Keratinocyte (primary cell): ENCODE data around the gene UQCRHL.

Source experiments
- EZH2 ChIP-seq: IDR thresholded peaks from one replicate; pipeline ENCODE4 v1.6.1; 2012; ENCODE audit warnings: inconsistent platforms, mild to moderate bottlenecking, low read length, moderate library complexity
- TF ChIP-seq, protein P1 (sequence below), 3 experiments: IDR thresholded peaks in 1 of 3; conservative IDR thresholded peaks in 1 of 3; optimal IDR thresholded peaks in 1 of 3; 2 replicates in 2 of 3; 3 replicates in 1 of 3; pipeline versions ENCODE3 to v1.5.1; 2011; ENCODE audit warnings: low read length in 3 of 3, mild to moderate bottlenecking in 3 of 3, moderate library complexity in 2 of 3, control low read depth in 1 of 3, inconsistent platforms in 1 of 3; ENCODE audit not compliant: insufficient read depth in 2 of 3; ENCODE audit errors: extremely low read depth in 1 of 3

- TF ChIP-seq, protein P1, sequence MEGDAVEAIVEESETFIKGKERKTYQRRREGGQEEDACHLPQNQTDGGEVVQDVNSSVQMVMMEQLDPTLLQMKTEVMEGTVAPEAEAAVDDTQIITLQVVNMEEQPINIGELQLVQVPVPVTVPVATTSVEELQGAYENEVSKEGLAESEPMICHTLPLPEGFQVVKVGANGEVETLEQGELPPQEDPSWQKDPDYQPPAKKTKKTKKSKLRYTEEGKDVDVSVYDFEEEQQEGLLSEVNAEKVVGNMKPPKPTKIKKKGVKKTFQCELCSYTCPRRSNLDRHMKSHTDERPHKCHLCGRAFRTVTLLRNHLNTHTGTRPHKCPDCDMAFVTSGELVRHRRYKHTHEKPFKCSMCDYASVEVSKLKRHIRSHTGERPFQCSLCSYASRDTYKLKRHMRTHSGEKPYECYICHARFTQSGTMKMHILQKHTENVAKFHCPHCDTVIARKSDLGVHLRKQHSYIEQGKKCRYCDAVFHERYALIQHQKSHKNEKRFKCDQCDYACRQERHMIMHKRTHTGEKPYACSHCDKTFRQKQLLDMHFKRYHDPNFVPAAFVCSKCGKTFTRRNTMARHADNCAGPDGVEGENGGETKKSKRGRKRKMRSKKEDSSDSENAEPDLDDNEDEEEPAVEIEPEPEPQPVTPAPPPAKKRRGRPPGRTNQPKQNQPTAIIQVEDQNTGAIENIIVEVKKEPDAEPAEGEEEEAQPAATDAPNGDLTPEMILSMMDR (optimal IDR thresholded peaks at IDR 0.05 in 1 of 3, IDR thresholded peaks at IDR 0.05 in 1 of 3, conservative IDR thresholded peaks at IDR 0.05 in 1 of 3; ENCODE audit: extremely low read depth in 1 of 3, insufficient read depth in 2 of 3, low read length in 3 of 3): no peak
- no peak for TF ChIP-seq EZH2
These were observed 45.4 kb upstream of the UQCRHL start for GRCh38 chr1:15852828-15853302.
